DMS153 treated with DMSO at 0.1 percent for 48 hours (cell line): ENCODE measurements around the gene P2RY11.

ENCODE experiments used
- DNase-seq: peaks from one replicate; lab custom pipeline; 2025; ENCODE audit not compliant: unreplicated experiment; lab: John Stamatoyannopoulos, UW

P2RY11 gene

GRCh38 chr19:10138879-10139795, 27.6 kb downstream of the P2RY11 start:
- no peak for DNase-seq

GRCh38 chr19:10139952-10140351, 28.5 kb downstream of the P2RY11 start:
- no peak for DNase-seq

- no peak for DNase-seq
Observed at GRCh38 chr19:10141479-10141878, 30.0 kb downstream of the P2RY11 start.

- DNase-seq, result no peak
Observed at GRCh38 chr19:10141973-10142372, 30.5 kb downstream of the P2RY11 start.

- no peak for DNase-seq
Observed at GRCh38 chr19:10142701-10143375, 31.3 kb downstream of the P2RY11 start.

- DNase-seq, result no peak
Observed at GRCh38 chr19:10143681-10144080, 32.2 kb downstream of the P2RY11 start.

GRCh38 chr19:10144361-10144760, 32.9 kb downstream of the P2RY11 start:
- no peak for DNase-seq

- no peak for DNase-seq
Observed at GRCh38 chr19:10145031-10145430, 33.5 kb downstream of the P2RY11 start.

GRCh38 chr19:10146142-10146541, 34.6 kb downstream of the P2RY11 start:
- no peak for DNase-seq

GRCh38 chr19:10149427-10149826, 37.9 kb downstream of the P2RY11 start:
- DNase-seq, result no peak

GRCh38 chr19:10151521-10151920, 40.0 kb downstream of the P2RY11 start:
- no peak for DNase-seq

GRCh38 chr19:10152100-10152499, 40.6 kb downstream of the P2RY11 start:
- DNase-seq, result no peak

- no peak for DNase-seq
Observed at GRCh38 chr19:10155839-10156238, 44.3 kb downstream of the P2RY11 start.

GRCh38 chr19:10158071-10158470, 46.6 kb downstream of the P2RY11 start:
- no peak for DNase-seq

- no peak for DNase-seq
Observed at GRCh38 chr19:10158485-10158884, 47.0 kb downstream of the P2RY11 start.

GRCh38 chr19:10159610-10160009, 48.1 kb downstream of the P2RY11 start:
- no peak for DNase-seq

- DNase-seq, result no peak
Observed at GRCh38 chr19:10163536-10163935, 52.0 kb downstream of the P2RY11 start.
